Measurements from ENCODE around the gene RLBP1. TPM values are rescaled to one million over a fixed set of nuclear protein-coding genes. Genes with fewer than 3 reads are reported as not detected.

RLBP1 gene
- total and polyA plus RNA-seq, 2 of the 13 experiments (the other 11 are each of a cell fraction or from before 2014, with no cell fraction given), result 0.07 TPM; not detected in 1

DNA sequence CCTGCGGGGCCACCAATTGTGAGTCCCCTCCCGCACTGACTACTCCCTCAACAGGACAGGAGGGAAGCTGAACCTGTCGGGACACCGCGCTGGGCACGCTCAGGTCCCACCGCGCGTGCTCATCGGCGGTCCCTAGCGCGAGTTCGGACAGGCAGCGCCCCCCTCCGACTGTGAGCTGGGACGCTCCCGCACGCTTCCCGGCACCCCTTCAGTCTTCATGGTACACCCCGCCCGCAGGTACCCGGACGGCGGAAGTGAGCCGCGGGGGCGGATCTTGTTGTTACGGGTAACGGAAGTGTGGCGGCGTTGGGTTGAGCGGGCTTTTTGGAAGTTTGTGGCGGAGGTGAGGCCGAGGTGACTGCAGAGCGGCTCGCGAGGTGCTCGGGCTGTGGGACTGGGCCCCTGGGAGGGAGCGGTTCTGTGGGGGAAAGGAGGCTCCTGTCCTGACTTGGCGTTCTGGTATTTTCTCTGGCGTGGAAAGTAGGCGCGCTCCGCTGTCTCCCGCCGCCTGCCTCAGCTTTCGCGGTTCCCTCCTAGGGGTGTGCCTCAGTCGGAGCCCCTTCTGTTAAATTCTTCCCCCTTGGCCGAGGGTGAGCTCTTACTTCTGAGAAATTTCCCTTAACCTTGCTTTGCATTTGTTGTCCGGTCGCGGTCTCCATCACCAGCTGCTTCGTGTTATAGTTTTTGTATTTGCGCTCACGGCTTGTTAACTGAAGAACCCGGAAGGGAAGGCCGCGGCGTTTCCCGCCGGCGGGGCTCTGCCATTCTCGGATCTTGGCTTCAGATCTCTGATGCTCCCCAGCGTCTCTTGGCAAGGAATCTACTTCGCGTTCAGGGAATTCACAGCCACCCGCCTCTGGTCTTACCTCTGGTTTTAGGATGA lies 22.6 kb upstream of the RLBP1 start, which contains the start of gene FANCI (continued):
- TF ChIP-seq ZNF180 (CRISPR knock-in tag; IDR thresholded peaks at IDR 0.05; ENCODE audit: borderline replicate concordance, low read depth) (no peak), DNMT3B (CRISPR knock-in tag; conservative IDR thresholded peaks at IDR 0.05) (no peak), ZNF10 (CRISPR knock-in tag; IDR thresholded peaks at IDR 0.05; ENCODE audit: borderline replicate concordance, low read depth) (no peak), SIX1 (CRISPR knock-in tag; IDR thresholded peaks at IDR 0.05; ENCODE audit: borderline replicate concordance) (no peak), ZBTB21 (CRISPR knock-in tag; IDR thresholded peaks at IDR 0.05) (no peak), NBN (conservative IDR thresholded peaks at IDR 0.05) (no peak), EHMT2 (IDR thresholded peaks at IDR 0.05; ENCODE audit: borderline replicate concordance, low read depth, low read length) (no peak), MBNL3 (CRISPR knock-in tag; conservative IDR thresholded peaks at IDR 0.05) (no peak), ZNF430 (CRISPR knock-in tag; IDR thresholded peaks at IDR 0.05) (no peak), ZNF326 (CRISPR knock-in tag; IDR thresholded peaks at IDR 0.05; ENCODE audit: borderline replicate concordance) (no peak), KDM3A (CRISPR knock-in tag; IDR thresholded peaks at IDR 0.05; ENCODE audit: low read depth) (no peak; the same call in none of the 2 replicates), SP1 (IDR thresholded peaks at IDR 0.05) (no peak), SP1 (CRISPR knock-in tag; IDR thresholded peaks at IDR 0.05) (peak; percentile 49; the same call in 1 of the 2 replicates), SRY (CRISPR knock-in tag; IDR thresholded peaks at IDR 0.05) (no peak; the same call in 1 of the 2 replicates), TAF1 (CRISPR knock-in tag; IDR thresholded peaks at IDR 0.05) (peak; percentile 40; the same call in 1 of the 2 replicates), CHD4 (IDR thresholded peaks at IDR 0.05; ENCODE audit: borderline replicate concordance, low read length) (no peak), CREB1 (IDR thresholded peaks at IDR 0.05) (peak; percentile 32; the same call in 1 of the 2 replicates), CREB1 (CRISPR knock-in tag; IDR thresholded peaks at IDR 0.05) (peak; percentile 73), ZNF709 (CRISPR knock-in tag; IDR thresholded peaks at IDR 0.05) (peak; percentile 54; the same call in 1 of the 2 replicates), RBM22 (optimal IDR thresholded peaks at IDR 0.05; ENCODE audit: low read length) (no peak), ZMYM2 (CRISPR knock-in tag; IDR thresholded peaks at IDR 0.05) (no peak), ISX (CRISPR knock-in tag; conservative IDR thresholded peaks at IDR 0.05) (peak; percentile 57; the same call in 1 of the 2 replicates)
- TF ChIP-seq, protein P1, sequence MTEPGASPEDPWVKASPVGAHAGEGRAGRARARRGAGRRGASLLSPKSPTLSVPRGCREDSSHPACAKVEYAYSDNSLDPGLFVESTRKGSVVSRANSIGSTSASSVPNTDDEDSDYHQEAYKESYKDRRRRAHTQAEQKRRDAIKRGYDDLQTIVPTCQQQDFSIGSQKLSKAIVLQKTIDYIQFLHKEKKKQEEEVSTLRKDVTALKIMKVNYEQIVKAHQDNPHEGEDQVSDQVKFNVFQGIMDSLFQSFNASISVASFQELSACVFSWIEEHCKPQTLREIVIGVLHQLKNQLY (CRISPR knock-in tag; IDR thresholded peaks at IDR 0.05), result no peak
- TF ChIP-seq, protein P2, sequence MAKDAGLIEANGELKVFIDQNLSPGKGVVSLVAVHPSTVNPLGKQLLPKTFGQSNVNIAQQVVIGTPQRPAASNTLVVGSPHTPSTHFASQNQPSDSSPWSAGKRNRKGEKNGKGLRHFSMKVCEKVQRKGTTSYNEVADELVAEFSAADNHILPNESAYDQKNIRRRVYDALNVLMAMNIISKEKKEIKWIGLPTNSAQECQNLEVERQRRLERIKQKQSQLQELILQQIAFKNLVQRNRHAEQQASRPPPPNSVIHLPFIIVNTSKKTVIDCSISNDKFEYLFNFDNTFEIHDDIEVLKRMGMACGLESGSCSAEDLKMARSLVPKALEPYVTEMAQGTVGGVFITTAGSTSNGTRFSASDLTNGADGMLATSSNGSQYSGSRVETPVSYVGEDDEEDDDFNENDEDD (CRISPR knock-in tag; IDR thresholded peaks at IDR 0.05; ENCODE audit: borderline replicate concordance), result peak; percentile 97
- TF ChIP-seq, protein P3, sequence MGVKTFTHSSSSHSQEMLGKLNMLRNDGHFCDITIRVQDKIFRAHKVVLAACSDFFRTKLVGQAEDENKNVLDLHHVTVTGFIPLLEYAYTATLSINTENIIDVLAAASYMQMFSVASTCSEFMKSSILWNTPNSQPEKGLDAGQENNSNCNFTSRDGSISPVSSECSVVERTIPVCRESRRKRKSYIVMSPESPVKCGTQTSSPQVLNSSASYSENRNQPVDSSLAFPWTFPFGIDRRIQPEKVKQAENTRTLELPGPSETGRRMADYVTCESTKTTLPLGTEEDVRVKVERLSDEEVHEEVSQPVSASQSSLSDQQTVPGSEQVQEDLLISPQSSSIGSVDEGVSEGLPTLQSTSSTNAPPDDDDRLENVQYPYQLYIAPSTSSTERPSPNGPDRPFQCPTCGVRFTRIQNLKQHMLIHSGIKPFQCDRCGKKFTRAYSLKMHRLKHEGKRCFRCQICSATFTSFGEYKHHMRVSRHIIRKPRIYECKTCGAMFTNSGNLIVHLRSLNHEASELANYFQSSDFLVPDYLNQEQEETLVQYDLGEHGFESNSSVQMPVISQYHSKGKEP (CRISPR knock-in tag; IDR thresholded peaks at IDR 0.05), result no peak
- TF ChIP-seq, protein P4, sequence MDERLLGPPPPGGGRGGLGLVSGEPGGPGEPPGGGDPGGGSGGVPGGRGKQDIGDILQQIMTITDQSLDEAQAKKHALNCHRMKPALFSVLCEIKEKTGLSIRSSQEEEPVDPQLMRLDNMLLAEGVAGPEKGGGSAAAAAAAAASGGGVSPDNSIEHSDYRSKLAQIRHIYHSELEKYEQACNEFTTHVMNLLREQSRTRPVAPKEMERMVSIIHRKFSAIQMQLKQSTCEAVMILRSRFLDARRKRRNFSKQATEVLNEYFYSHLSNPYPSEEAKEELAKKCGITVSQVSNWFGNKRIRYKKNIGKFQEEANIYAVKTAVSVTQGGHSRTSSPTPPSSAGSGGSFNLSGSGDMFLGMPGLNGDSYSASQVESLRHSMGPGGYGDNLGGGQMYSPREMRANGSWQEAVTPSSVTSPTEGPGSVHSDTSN (CRISPR knock-in tag; IDR thresholded peaks at IDR 0.05), result no peak

Measured in HepG2 (cell line).